Fibroblast of skin of left biceps (primary cell): ENCODE measurements around the gene RIPK4.

Source experiments
- DNase-seq, 2 experiments: peaks; one replicate each; pipeline ENCODE4 v3.0.0-alpha.2; 2013; ENCODE audit warnings: low read depth in 2 of 2

Gene RIPK4

GRCh38 chr21:41753006-41753898, 13.6 kb downstream of the RIPK4 start:
- no peak for DNase-seq

- peak; percentile 82 to 85 for DNase-seq
Measured at GRCh38 chr21:41752231-41752681, 14.6 kb downstream of the RIPK4 start.

- DNase-seq = no peak
Measured at GRCh38 chr21:41751611-41752011, 15.2 kb downstream of the RIPK4 start.

- DNase-seq = no peak
Measured at GRCh38 chr21:41750532-41751151, 16.2 kb downstream of the RIPK4 start.

- no peak for DNase-seq
Measured at GRCh38 chr21:41750051-41750450, 16.8 kb downstream of the RIPK4 start.

DNA sequence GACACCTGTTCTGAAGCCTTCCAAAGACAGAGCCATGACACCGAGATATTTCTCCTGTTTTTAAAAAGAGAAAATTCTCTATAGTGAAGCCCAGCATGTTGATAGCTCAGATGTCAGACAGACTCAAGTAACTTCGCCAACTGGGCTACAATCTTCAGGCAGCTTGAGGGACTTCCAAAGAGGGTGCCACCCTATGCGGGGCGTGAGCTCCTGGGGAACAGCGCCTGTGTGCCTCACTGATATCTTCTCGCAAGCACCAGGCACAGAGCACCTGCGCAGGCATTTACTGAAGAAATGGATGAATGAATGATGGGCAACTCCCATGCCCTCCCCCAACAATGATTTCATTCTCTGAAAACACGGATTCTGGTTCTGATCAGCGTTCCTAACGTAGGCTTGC, 17.6 kb downstream of the RIPK4 start:
- no peak for DNase-seq

DNA sequence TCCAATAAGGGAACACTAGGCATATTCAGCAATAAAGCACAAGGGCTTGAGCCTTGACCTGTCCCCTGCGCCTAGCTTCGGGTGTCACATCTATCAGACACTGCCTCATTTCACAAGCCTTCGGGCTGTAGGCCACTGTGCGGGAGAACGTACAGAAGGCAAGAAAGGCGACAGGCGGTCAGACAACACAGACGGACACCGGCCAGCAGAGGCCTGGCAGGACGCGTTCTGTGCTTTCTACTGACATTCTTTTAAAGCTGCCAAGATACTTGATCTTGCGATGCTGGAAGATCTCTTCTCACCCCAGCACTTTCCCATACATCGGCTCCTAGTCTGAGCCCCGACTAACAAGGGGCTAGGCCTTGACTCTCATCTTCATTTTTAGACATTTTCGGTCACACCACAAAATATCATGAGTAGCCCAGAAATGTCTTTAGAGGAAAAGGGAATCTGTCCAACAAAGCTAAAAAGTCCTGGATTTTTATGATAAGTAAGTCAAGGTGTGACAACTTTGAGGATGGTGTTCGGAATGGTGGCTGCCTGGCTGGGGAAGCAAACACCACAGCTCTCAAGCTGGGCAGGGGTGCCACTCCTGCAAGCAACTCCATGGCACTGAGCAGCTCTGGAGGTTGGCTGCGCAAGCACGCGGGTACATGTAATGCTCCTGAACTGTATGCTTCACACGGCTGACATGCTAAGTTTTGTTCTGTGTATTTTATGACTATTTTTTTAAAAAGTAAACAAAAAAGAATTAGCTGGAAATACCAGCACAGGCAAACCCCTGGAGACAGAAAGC, 18.7 kb downstream of the RIPK4 start:
- no peak for DNase-seq

DNA sequence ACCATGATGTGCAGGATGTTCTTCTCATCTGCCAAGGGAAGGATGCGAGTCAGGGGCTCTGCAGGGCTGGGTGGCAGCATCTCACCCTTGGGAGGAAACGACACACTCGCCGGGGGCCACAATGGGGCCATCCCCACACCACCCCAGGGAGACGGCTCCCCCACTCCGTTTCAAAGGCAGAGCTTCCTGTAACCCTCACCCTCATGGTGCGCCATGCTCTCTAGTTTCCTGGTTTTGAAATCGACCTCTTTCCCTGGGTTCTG, 20.2 kb downstream of the RIPK4 start:
- no peak for DNase-seq

- DNase-seq = no peak
Measured at GRCh38 chr21:41745971-41746743, 20.7 kb downstream of the RIPK4 start.

- no peak for DNase-seq
Measured at GRCh38 chr21:41745026-41745820, 21.6 kb downstream of the RIPK4 start.

DNA sequence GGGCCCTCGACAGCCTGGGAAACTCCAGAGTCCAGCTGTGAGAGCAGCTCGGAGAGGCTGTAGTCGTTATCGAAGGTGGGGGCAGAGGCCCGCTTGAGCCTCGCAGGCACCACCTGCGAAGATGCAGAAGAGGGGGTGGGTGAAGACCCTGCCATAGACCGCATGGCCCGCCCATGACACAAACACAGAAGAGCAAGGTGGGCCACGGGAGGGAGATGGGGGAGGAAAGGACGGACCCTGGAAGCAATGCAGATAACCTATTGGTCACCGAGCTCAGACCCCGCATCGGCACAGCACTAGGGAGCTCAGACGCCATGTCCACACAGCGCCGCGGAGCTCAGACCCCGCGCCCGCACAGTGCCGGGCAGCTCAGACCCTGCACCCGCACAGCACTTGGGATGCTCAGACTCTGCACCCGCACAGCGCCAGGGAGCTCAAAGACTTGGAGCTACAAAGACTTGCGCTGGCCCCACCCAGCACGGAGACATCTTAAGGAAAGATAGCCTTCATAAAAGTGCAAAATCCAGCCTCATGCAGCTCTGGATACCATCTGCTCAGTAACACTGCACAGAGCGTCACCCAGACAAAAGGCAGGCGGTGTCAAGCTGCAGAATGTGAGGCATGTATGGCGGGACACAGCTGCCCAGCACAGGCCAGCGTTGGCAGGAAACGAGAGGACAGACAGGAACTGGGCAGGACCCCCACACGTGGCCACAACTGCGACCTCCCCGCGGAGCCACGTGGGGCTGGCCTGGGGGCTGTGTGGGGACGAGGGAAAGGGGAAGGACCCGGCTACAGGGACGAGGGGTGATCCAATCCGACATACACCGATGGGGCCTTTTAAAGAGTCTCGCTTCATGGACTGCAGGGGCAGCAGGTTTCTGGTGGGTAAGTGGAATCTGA, 22.6 kb downstream of the RIPK4 start:
- DNase-seq = no peak

DNA sequence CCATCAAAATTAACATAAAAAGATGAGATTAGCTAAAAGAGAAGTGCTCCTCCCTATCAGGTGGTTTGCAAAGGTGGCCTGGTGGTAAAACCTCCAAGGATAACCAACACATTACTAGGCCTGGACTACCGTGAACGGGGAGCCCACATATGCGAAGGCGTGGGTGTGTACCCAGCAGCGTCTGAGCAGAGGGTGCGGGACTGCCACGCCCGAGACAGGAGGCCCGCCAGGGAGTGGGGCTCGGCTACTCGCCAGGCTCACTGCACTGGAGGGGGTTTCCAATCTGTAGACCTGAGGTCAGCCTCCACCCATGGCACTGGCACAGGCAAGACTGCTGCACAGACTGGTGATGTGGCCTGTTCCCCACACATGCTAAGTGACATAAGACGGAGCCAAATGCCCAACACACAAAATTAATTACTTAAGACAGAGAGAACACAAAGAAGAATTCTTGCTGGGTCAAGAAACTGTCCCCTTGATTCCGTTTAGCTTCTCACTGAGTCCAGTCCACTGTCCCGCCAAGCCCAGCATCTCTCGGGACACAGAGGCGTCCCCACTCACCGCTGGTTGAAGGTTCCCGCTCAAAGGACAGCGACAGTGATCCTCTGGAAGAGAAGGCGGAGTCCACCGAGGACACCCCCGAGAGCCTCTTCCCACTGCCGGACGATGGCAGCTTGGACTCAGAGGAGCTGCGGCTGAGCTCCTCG, 23.4 kb downstream of the RIPK4 start:
- no peak for DNase-seq

GRCh38 chr21:41742073-41742875, 24.6 kb downstream of the RIPK4 start:
- no peak for DNase-seq

GRCh38 chr21:41741253-41742072, 25.4 kb downstream of the RIPK4 start:
- DNase-seq = no peak

- no peak for DNase-seq
Measured at GRCh38 chr21:41740604-41741252, 26.1 kb downstream of the RIPK4 start.

- no peak for DNase-seq
Measured at GRCh38 chr21:41739936-41740335, 26.9 kb downstream of the RIPK4 start.

- DNase-seq = no peak
Measured at GRCh38 chr21:41739011-41739410, 27.8 kb downstream of the RIPK4 start.
